Stimulated activated naive CD8-positive, alpha-beta T cell treated with anti-CD3 and anti-CD28 coated beads, Interleukin-15, amount 100 ng/mL, for 72 hours (primary cell): ENCODE results near the gene NUDCD3.

Experiments
- ATAC-seq: fragments of 150-1000 bp; cut with Tn5 transposase; 2 replicates; pipeline ENCODE4 v1.10.0; 2021; ENCODE audit warnings: mild to moderate bottlenecking, moderate library complexity
- DNase-seq, 2 donors: peaks; one replicate each; pipeline ENCODE4 v3.0.0; 2021 to 2022
- H3K27ac Mint-ChIP-seq, 2 donors: one replicate each; pipeline ENCODE4 v1.8.0; 2022; ENCODE audit warnings: mild to moderate bottlenecking in 2 of 2, mixed read lengths in 2 of 2, moderate library complexity in 2 of 2
- H3K27me3 Mint-ChIP-seq: one replicate; pipeline ENCODE4 v1.8.0; 2022; ENCODE audit warnings: mixed read lengths
- H3K4me1 Mint-ChIP-seq: one replicate; pipeline ENCODE4 v1.8.0; 2022; ENCODE audit warnings: mild to moderate bottlenecking, mixed read lengths
- H3K4me3 Mint-ChIP-seq, 2 donors: one replicate each; pipeline ENCODE4 v1.8.0; 2022; ENCODE audit warnings: mild to moderate bottlenecking in 2 of 2, mixed read lengths in 2 of 2, moderate library complexity in 1 of 2
- H3K9me3 Mint-ChIP-seq, 2 donors: one replicate each; pipeline ENCODE4 v1.8.0; 2022; ENCODE audit warnings: mixed read lengths in 2 of 2

NUDCD3 gene

GRCh38 chr7:44415047-44415446 is 75.4 kb downstream of the NUDCD3 start:
- no peak for DNase-seq
- Mint-ChIP-seq H3K9me3 (peaks cover 5 to 8% of the 10 kb centered on the region in 2 donors), H3K4me3 (no peak overlapping the region), H3K27me3 (no peaks in the 10 kb centered on the region), H3K27ac (no peak overlapping the region), H3K4me1 (peaks cover 32% of the 10 kb centered on the region)
- ATAC-seq: no peak

GRCh38 chr7:44411306-44411705 is 79.2 kb downstream of the NUDCD3 start:
- Mint-ChIP-seq H3K4me1 (peaks cover 37% of the 10 kb centered on the region), H3K4me3 (no peak overlapping the region), H3K27ac (no peak overlapping the region), H3K27me3 (no peaks in the 10 kb centered on the region), H3K9me3 (peaks cover 5 to 8% of the 10 kb centered on the region in 2 donors)
- DNase-seq: no peak
- ATAC-seq: no peak

GRCh38 chr7:44408596-44408995 is 81.9 kb downstream of the NUDCD3 start:
- H3K9me3 Mint-ChIP-seq: peaks cover 5 to 8% of the 10 kb centered on the region in 2 donors
- DNase-seq (no peak), ATAC-seq (no peak)
- H3K4me1 Mint-ChIP-seq: peaks cover 15% of the 10 kb centered on the region
- no peak overlapping the region for H3K4me3 Mint-ChIP-seq
- H3K27me3 Mint-ChIP-seq: no peaks in the 10 kb centered on the region
- H3K27ac Mint-ChIP-seq: no peak overlapping the region

- no peaks in the 10 kb centered on the region for H3K9me3 Mint-ChIP-seq
- no peak for DNase-seq
- H3K4me1 Mint-ChIP-seq: peaks cover 5% of the 10 kb centered on the region
- no peak for ATAC-seq
- no peak overlapping the region for H3K4me3 Mint-ChIP-seq
- no peak overlapping the region for H3K27ac Mint-ChIP-seq
- no peaks in the 10 kb centered on the region for H3K27me3 Mint-ChIP-seq
Measured at GRCh38 chr7:44403775-44404174, 86.7 kb downstream of the NUDCD3 start.

- Mint-ChIP-seq H3K27me3 (no peaks in the 10 kb centered on the region), H3K4me3 (no peak overlapping the region), H3K9me3 (no peaks in the 10 kb centered on the region), H3K27ac (peak overlapping the region in 1 of 2 donors; percentile 41), H3K4me1 (peaks cover 5% of the 10 kb centered on the region)
- ATAC-seq (no peak), DNase-seq (no peak)
Measured at GRCh38 chr7:44403176-44403759, 87.2 kb downstream of the NUDCD3 start.

- peak overlapping the region; percentile 31 to 41 for H3K27ac Mint-ChIP-seq
- ATAC-seq: no peak
Measured at GRCh38 chr7:44402401-44403060, 87.9 kb downstream of the NUDCD3 start.

GRCh38 chr7:44401692-44402091 is 88.8 kb downstream of the NUDCD3 start:
- H3K27me3 Mint-ChIP-seq: no peaks in the 10 kb centered on the region
- no peak overlapping the region for H3K27ac Mint-ChIP-seq
- peaks cover under 1% of the 10 kb centered on the region for H3K4me1 Mint-ChIP-seq
- DNase-seq (peak in 1 of 2 donors; percentile 2), ATAC-seq (no peak)
- H3K4me3 Mint-ChIP-seq: no peak overlapping the region
- no peaks in the 10 kb centered on the region for H3K9me3 Mint-ChIP-seq

More at GRCh38 chr7:44402401-44403060, 87.9 kb downstream of the NUDCD3 start:
- Mint-ChIP-seq H3K9me3 (no peaks in the 10 kb centered on the region), H3K4me1 (peaks cover 5% of the 10 kb centered on the region), H3K27me3 (no peaks in the 10 kb centered on the region), H3K4me3 (no peak overlapping the region)
- DNase-seq: no peak

- Mint-ChIP-seq H3K27ac (peak overlapping the region in 1 of 2 donors; percentile 45), H3K27me3 (no peaks in the 10 kb centered on the region), H3K4me3 (no peak overlapping the region)
Measured at GRCh38 chr7:44400033-44400511, 90.4 kb downstream of the NUDCD3 start.

GRCh38 chr7:44398953-44399574 is 91.4 kb downstream of the NUDCD3 start:
- H3K27me3 Mint-ChIP-seq: no peaks in the 10 kb centered on the region
- H3K9me3 Mint-ChIP-seq: no peaks in the 10 kb centered on the region
- no peak overlapping the region for H3K4me3 Mint-ChIP-seq
- no peak for DNase-seq
- H3K4me1 Mint-ChIP-seq: no peaks in the 10 kb centered on the region
- no peak overlapping the region for H3K27ac Mint-ChIP-seq
- ATAC-seq: no peak

More at GRCh38 chr7:44400033-44400511, 90.4 kb downstream of the NUDCD3 start:
- no peaks in the 10 kb centered on the region for H3K4me1 Mint-ChIP-seq
- no peak for DNase-seq
- H3K9me3 Mint-ChIP-seq: no peaks in the 10 kb centered on the region
- no peak for ATAC-seq

GRCh38 chr7:44398511-44398911 is 91.9 kb downstream of the NUDCD3 start:
- DNase-seq: no peak
- Mint-ChIP-seq H3K27ac (no peak overlapping the region), H3K9me3 (no peaks in the 10 kb centered on the region), H3K4me3 (no peak overlapping the region), H3K4me1 (no peaks in the 10 kb centered on the region), H3K27me3 (no peaks in the 10 kb centered on the region)
- ATAC-seq: no peak

- H3K9me3 Mint-ChIP-seq: no peaks in the 10 kb centered on the region
- ATAC-seq (no peak), DNase-seq (no peak)
- no peak overlapping the region for H3K4me3 Mint-ChIP-seq
- H3K27ac Mint-ChIP-seq: no peak overlapping the region
- no peaks in the 10 kb centered on the region for H3K27me3 Mint-ChIP-seq
- H3K4me1 Mint-ChIP-seq: no peaks in the 10 kb centered on the region
Measured at GRCh38 chr7:44396931-44397545, 93.4 kb downstream of the NUDCD3 start.

- H3K27me3 Mint-ChIP-seq: no peaks in the 10 kb centered on the region
- DNase-seq: no peak
- no peaks in the 10 kb centered on the region for H3K4me1 Mint-ChIP-seq
- no peak overlapping the region for H3K27ac Mint-ChIP-seq
- no peak for ATAC-seq
- H3K4me3 Mint-ChIP-seq: no peak overlapping the region
- no peaks in the 10 kb centered on the region for H3K9me3 Mint-ChIP-seq
Measured at GRCh38 chr7:44396496-44396895, 94.0 kb downstream of the NUDCD3 start.

GRCh38 chr7:44395067-44395466 is 95.4 kb downstream of the NUDCD3 start:
- ATAC-seq: no peak
- no peak for DNase-seq
- H3K27me3 Mint-ChIP-seq: no peaks in the 10 kb centered on the region
- no peaks in the 10 kb centered on the region for H3K4me1 Mint-ChIP-seq
- H3K4me3 Mint-ChIP-seq: no peak overlapping the region
- H3K9me3 Mint-ChIP-seq: no peaks in the 10 kb centered on the region
- peak overlapping the region in 1 of 2 donors; percentile 35 for H3K27ac Mint-ChIP-seq

- H3K4me3 Mint-ChIP-seq: no peak overlapping the region
Measured at GRCh38 chr7:44394636-44395035, 95.8 kb downstream of the NUDCD3 start.

GRCh38 chr7:44394112-44394447 is 96.4 kb downstream of the NUDCD3 start:
- no peaks in the 10 kb centered on the region for H3K9me3 Mint-ChIP-seq
- H3K27me3 Mint-ChIP-seq: no peaks in the 10 kb centered on the region
- no peaks in the 10 kb centered on the region for H3K4me1 Mint-ChIP-seq
- ATAC-seq (no peak), DNase-seq (no peak)
- peak overlapping the region in 1 of 2 donors; percentile 34 for H3K27ac Mint-ChIP-seq
- H3K4me3 Mint-ChIP-seq: no peak overlapping the region

More at GRCh38 chr7:44394636-44395035, 95.8 kb downstream of the NUDCD3 start:
- Mint-ChIP-seq H3K9me3 (no peaks in the 10 kb centered on the region), H3K27ac (no peak overlapping the region), H3K27me3 (no peaks in the 10 kb centered on the region), H3K4me1 (no peaks in the 10 kb centered on the region)
- DNase-seq (no peak), ATAC-seq (no peak)
